Liver (tissue), 9 donors: ENCODE data around the gene EML6. TPM values are rescaled to one million over a fixed set of nuclear protein-coding genes. Genes with fewer than 3 reads are reported as not detected.
"Not testable (repeated sequence)": the region's sequence is repeated elsewhere in the genome, so short reads cannot be mapped to it uniquely, and the experiment has no call there.

Experiments used
- DNase-seq: peaks from one replicate; pipeline ENCODE4 v3.0.0-alpha.2; 2017; ENCODE audit warnings: low spot score
- H3K27ac ChIP-seq, 2 donors: one replicate each; pipeline ENCODE4 v1.7.0; 2013; ENCODE audit warnings: inconsistent platforms in 2 of 2, low read length in 2 of 2, control low read depth in 1 of 2, low read depth in 1 of 2, mild to moderate bottlenecking in 1 of 2
- H3K27me3 ChIP-seq, 4 donors: one replicate each; pipeline versions ENCODE4 v1.6.1 to v1.7.0; 2013; ENCODE audit warnings: low read length in 3 of 4, inconsistent platforms in 1 of 4, mild to moderate bottlenecking in 1 of 4, moderate library complexity in 1 of 4; ENCODE audit not compliant: control insufficient read depth in 4 of 4, insufficient read depth in 4 of 4
- H3K36me3 ChIP-seq, 4 donors: one replicate each; pipeline versions ENCODE4 v1.6.1 to v1.7.0; 2013; ENCODE audit warnings: low read length in 3 of 4, mild to moderate bottlenecking in 3 of 4, low read depth in 1 of 4, moderate library complexity in 1 of 4; ENCODE audit not compliant: control insufficient read depth in 4 of 4, insufficient read depth in 3 of 4
- H3K4me1 ChIP-seq, 4 donors: one replicate each; pipeline versions ENCODE4 v1.6.1 to v1.7.0; 2013; ENCODE audit warnings: low read length in 3 of 4, mild to moderate bottlenecking in 3 of 4, moderate library complexity in 1 of 4; ENCODE audit not compliant: control insufficient read depth in 4 of 4, insufficient read depth in 4 of 4
- H3K4me3 ChIP-seq, 3 donors: one replicate each; pipeline versions ENCODE4 v1.6.1 to v1.7.0; 2013; ENCODE audit warnings: low read length in 3 of 3, control low read depth in 1 of 3, low read depth in 1 of 3, mild to moderate bottlenecking in 1 of 3
- H3K9ac ChIP-seq, 2 donors: one replicate each; pipeline ENCODE4 v1.7.0; 2013; ENCODE audit warnings: low read length in 2 of 2, mild to moderate bottlenecking in 2 of 2, moderate library complexity in 2 of 2, control low read depth in 1 of 2, low read depth in 1 of 2
- H3K9me3 ChIP-seq, 4 donors: one replicate each; pipeline versions ENCODE4 v1.6.1 to v1.7.0; 2013; ENCODE audit warnings: low read length in 3 of 4; ENCODE audit not compliant: control insufficient read depth in 4 of 4
- EGR1 ChIP-seq, 2 donors: IDR thresholded peaks; 2 replicates each; pipeline ENCODE4 v1.6.1; 2016 to 2018; ENCODE audit warnings: antibody characterized with exemption in 2 of 2, low read depth in 2 of 2
- FOXA2 ChIP-seq: IDR thresholded peaks from 2 replicates; pipeline ENCODE4 v1.6.1; 2016; ENCODE audit warnings: antibody characterized with exemption
- GABPA ChIP-seq, 2 donors: IDR thresholded peaks in 1 of 2; conservative IDR thresholded peaks in 1 of 2; 2 replicates each; pipeline ENCODE4 v1.6.1; 2016; ENCODE audit warnings: antibody characterized with exemption in 2 of 2, mild to moderate bottlenecking in 1 of 2, moderate library complexity in 1 of 2
- HNF4A ChIP-seq, 2 donors: conservative IDR thresholded peaks; 2 replicates each; pipeline ENCODE4 v1.6.1; 2016; ENCODE audit warnings: antibody characterized with exemption in 2 of 2, mild to moderate bottlenecking in 2 of 2
- HNF4G ChIP-seq: IDR thresholded peaks from 2 replicates; pipeline ENCODE4 v1.6.1; 2016; ENCODE audit warnings: antibody characterized with exemption
- JUND ChIP-seq, 2 donors: IDR thresholded peaks; 2 replicates each; pipeline ENCODE4 v1.6.1; 2016; ENCODE audit warnings: antibody characterized with exemption in 2 of 2
- RXRA ChIP-seq, 2 donors: IDR thresholded peaks; 2 replicates each; pipeline ENCODE4 v1.6.1; 2017 to 2018; ENCODE audit warnings: antibody characterized with exemption in 2 of 2, mild to moderate bottlenecking in 1 of 2
- SP1 ChIP-seq: IDR thresholded peaks from 2 replicates; pipeline ENCODE4 v1.6.1; 2018; ENCODE audit warnings: antibody characterized with exemption, mild to moderate bottlenecking
- YY1 ChIP-seq: IDR thresholded peaks from 2 replicates; pipeline ENCODE4 v1.6.1; 2016; ENCODE audit warnings: antibody characterized with exemption, mild to moderate bottlenecking
- WGBS: extraction: QIAGEN DNeasy Blood & Tissue Kit; methylation state at CpG from one replicate; pipeline ENCODE4 v1.1.7; 2013; 5-methylcytosine and 5-hydroxymethylcytosine counted together
- polyA plus RNA-seq, 2 donors: library from polyadenylated mRNA; stranded (reverse) in 1 of 2; unstranded in 1 of 2; fragments of 200-250 nt in 1 of 2; fragments of >200 nt in 1 of 2; fragmentation: Nextera tagmentation in 1 of 2; extraction: Ambion mirVana in 1 of 2; gene quantifications; one replicate each; pipeline versions ENCODE4 v1.2.1 to v1.2.3, GENCODE V29; 2013 to 2015
- total RNA-seq, 2 donors: library from RNA; depleted of rRNA; stranded (reverse); fragments of >200 nt; gene quantifications; one replicate each; pipeline ENCODE4 v1.2.3, GENCODE V29; 2014
- TF ChIP-seq, protein P1 (sequence below): IDR thresholded peaks from 2 replicates; pipeline ENCODE4 v1.6.1; 2016; ENCODE audit warnings: antibody characterized with exemption
- TF ChIP-seq, protein P2 (sequence below): IDR thresholded peaks from 2 replicates; pipeline ENCODE4 v1.6.1; 2016; ENCODE audit warnings: antibody characterized with exemption
- TF ChIP-seq, protein P3 (sequence below): IDR thresholded peaks from 2 replicates; pipeline ENCODE4 v1.6.1; 2016; ENCODE audit warnings: antibody characterized with exemption
- TF ChIP-seq, protein P4 (sequence below): IDR thresholded peaks from 2 replicates; pipeline ENCODE4 v1.6.1; 2016; ENCODE audit warnings: antibody characterized with exemption, mild to moderate bottlenecking
- donor health status: healthy.
- donor health status: healthy.
- donor health status: healthy.
- donor health status: healthy.
- donor health status: healthy.

The EML6 gene
- total and polyA plus RNA-seq, 4 donors = 0.33 to 3.0 (median 1.4) TPM

DNA sequence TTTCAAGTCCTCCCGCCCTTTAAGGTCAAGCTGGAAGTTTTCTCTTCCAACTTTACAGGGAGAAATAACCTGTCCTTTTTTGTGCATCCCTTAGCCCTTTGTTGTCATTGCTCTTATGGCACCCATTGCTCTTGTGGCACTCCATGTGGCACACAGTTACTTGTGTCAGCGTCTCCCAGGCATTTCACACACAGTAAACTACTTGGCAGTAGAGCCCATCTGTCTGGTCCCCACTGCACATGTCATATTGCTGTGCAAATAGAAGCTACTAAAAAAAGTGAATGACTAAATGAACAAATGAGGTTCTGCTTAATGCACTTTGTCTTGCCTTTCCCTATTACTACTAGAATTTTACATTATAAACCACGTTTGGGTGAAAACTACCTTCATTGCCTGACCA lies 149.3 kb downstream of the EML6 start:
- WGBS = 84% methylated on average over 3 of the region's 3 CpGs
- Histone ChIP-seq H3K4me3 (no peak overlapping the region), H3K27ac (no peak overlapping the region), H3K36me3 (no peaks in the 10 kb centered on the region), H3K9me3 (no peaks in the 10 kb centered on the region), H3K9ac (no peak overlapping the region), H3K27me3 (no peaks in the 10 kb centered on the region), H3K4me1 (peaks cover 0 to 3% (median 0%) of the 10 kb centered on the region in 4 donors)
- TF ChIP-seq, protein P1, sequence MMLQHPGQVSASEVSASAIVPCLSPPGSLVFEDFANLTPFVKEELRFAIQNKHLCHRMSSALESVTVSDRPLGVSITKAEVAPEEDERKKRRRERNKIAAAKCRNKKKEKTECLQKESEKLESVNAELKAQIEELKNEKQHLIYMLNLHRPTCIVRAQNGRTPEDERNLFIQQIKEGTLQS = no peak
- TF ChIP-seq HNF4G (no peak), EGR1 (IDR thresholded peaks at IDR 0.05; ENCODE audit: low read depth in 2 of 2) (no peak), RXRA (IDR thresholded peaks at IDR 0.05) (no peak), HNF4A (conservative IDR thresholded peaks at IDR 0.05) (no peak), FOXA2 (no peak)
- TF ChIP-seq, protein P2, sequence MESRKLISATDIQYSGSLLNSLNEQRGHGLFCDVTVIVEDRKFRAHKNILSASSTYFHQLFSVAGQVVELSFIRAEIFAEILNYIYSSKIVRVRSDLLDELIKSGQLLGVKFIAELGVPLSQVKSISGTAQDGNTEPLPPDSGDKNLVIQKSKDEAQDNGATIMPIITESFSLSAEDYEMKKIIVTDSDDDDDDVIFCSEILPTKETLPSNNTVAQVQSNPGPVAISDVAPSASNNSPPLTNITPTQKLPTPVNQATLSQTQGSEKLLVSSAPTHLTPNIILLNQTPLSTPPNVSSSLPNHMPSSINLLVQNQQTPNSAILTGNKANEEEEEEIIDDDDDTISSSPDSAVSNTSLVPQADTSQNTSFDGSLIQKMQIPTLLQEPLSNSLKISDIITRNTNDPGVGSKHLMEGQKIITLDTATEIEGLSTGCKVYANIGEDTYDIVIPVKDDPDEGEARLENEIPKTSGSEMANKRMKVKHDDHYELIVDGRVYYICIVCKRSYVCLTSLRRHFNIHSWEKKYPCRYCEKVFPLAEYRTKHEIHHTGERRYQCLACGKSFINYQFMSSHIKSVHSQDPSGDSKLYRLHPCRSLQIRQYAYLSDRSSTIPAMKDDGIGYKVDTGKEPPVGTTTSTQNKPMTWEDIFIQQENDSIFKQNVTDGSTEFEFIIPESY = no peak
- DNase-seq = no peak

DNA sequence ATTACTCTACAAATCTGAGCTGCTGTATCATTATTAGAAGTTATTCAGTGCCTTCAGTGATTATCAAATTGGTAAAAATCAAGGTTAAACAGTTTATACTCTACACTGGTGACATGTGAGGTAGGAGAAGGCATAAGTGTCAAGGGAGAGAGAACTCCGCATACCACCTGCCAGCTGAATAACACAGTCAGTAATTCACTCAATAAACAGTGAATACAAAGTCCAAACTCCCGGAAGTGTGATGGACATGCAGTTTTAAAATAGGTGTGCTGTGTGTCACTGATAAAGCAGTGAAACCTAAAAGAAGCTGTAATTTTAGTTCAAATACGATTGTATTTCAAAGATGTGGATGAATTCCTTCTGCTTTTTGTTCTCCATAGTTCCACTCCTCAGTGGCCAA lies 149.8 kb downstream of the EML6 start:
- not testable (repeated sequence) for H3K4me1 ChIP-seq, H3K36me3 ChIP-seq, H3K9ac ChIP-seq, H3K4me3 ChIP-seq, H3K9me3 ChIP-seq, DNase-seq, H3K27me3 ChIP-seq, H3K27ac ChIP-seq
- WGBS = 22% methylated on average over 3 of the region's 3 CpGs
- TF ChIP-seq SP1 = peak; percentile 78
- peak; percentile 80 for TF ChIP-seq HNF4A (conservative IDR thresholded peaks at IDR 0.05)
- peak; percentile 59 for TF ChIP-seq HNF4G
- peak in 1 of 2 donors; percentile 42 for TF ChIP-seq GABPA (IDR thresholded peaks at IDR 0.05 in 1 of 2, conservative IDR thresholded peaks at IDR 0.05 in 1 of 2)
- TF ChIP-seq JUND (IDR thresholded peaks at IDR 0.05) = peak in 1 of 2 donors; percentile 23
- TF ChIP-seq, protein P3, sequence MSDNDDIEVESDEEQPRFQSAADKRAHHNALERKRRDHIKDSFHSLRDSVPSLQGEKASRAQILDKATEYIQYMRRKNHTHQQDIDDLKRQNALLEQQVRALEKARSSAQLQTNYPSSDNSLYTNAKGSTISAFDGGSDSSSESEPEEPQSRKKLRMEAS = peak; percentile 25
- peak in 1 of 2 donors; percentile 17 for TF ChIP-seq RXRA (IDR thresholded peaks at IDR 0.05)
- TF ChIP-seq, protein P4, sequence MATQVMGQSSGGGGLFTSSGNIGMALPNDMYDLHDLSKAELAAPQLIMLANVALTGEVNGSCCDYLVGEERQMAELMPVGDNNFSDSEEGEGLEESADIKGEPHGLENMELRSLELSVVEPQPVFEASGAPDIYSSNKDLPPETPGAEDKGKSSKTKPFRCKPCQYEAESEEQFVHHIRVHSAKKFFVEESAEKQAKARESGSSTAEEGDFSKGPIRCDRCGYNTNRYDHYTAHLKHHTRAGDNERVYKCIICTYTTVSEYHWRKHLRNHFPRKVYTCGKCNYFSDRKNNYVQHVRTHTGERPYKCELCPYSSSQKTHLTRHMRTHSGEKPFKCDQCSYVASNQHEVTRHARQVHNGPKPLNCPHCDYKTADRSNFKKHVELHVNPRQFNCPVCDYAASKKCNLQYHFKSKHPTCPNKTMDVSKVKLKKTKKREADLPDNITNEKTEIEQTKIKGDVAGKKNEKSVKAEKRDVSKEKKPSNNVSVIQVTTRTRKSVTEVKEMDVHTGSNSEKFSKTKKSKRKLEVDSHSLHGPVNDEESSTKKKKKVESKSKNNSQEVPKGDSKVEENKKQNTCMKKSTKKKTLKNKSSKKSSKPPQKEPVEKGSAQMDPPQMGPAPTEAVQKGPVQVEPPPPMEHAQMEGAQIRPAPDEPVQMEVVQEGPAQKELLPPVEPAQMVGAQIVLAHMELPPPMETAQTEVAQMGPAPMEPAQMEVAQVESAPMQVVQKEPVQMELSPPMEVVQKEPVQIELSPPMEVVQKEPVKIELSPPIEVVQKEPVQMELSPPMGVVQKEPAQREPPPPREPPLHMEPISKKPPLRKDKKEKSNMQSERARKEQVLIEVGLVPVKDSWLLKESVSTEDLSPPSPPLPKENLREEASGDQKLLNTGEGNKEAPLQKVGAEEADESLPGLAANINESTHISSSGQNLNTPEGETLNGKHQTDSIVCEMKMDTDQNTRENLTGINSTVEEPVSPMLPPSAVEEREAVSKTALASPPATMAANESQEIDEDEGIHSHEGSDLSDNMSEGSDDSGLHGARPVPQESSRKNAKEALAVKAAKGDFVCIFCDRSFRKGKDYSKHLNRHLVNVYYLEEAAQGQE = peak; percentile 28

DNA sequence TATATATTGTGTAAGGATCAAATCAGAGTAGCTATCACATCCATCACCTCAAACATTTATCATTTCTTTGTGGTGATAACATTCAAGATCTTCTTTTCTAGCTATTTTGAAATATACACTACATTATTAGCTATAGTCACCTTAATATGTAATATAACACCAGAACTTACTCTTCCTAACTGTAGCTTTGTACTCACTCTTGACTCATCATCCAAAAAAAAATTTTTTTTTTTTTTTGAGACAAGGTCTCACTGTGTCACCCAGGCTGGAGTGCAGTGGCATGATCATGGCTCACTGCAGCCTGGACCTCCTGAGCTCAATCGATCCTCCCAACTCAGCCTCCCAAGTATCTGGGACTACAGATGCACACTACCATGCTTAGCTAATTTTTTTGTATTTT lies 153.3 kb downstream of the EML6 start:
- H3K4me1 ChIP-seq = peaks cover 0 to 14% (median 9%) of the 10 kb centered on the region in 4 donors
- H3K9me3 ChIP-seq = no peaks in the 10 kb centered on the region
- no peak overlapping the region for H3K27ac ChIP-seq
- H3K36me3 ChIP-seq = no peaks in the 10 kb centered on the region
- no peak overlapping the region for H3K4me3 ChIP-seq
- 94% methylated on average over 1 of the region's 1 CpG for WGBS
- H3K9ac ChIP-seq = no peak overlapping the region
- no peak for DNase-seq
- no peak for TF ChIP-seq HNF4A (conservative IDR thresholded peaks at IDR 0.05)
- TF ChIP-seq YY1 = no peak
- no peaks in the 10 kb centered on the region for H3K27me3 ChIP-seq
